Activated naive CD8-positive, alpha-beta T cell (primary cell): ENCODE results near the gene TOMM6.

Experiments used
- H3K27ac Mint-ChIP-seq: one replicate; pipeline ENCODE4 v1.8.0; 2021; ENCODE audit warnings: mixed read lengths
- H3K27me3 Mint-ChIP-seq: one replicate; pipeline ENCODE4 v1.8.0; 2021; ENCODE audit warnings: mixed read lengths
- H3K36me3 Mint-ChIP-seq: one replicate; pipeline ENCODE4 v1.8.0; 2021; ENCODE audit warnings: mixed read lengths
- H3K4me1 Mint-ChIP-seq: one replicate; pipeline ENCODE4 v1.8.0; 2021; ENCODE audit warnings: low read depth, mixed read lengths
- H3K4me3 Mint-ChIP-seq: one replicate; pipeline ENCODE4 v1.8.0; 2021; ENCODE audit warnings: mild to moderate bottlenecking, mixed read lengths
- H3K9me3 Mint-ChIP-seq: one replicate; pipeline ENCODE4 v1.8.0; 2021; ENCODE audit warnings: low read depth, mixed read lengths

Gene TOMM6

DNA sequence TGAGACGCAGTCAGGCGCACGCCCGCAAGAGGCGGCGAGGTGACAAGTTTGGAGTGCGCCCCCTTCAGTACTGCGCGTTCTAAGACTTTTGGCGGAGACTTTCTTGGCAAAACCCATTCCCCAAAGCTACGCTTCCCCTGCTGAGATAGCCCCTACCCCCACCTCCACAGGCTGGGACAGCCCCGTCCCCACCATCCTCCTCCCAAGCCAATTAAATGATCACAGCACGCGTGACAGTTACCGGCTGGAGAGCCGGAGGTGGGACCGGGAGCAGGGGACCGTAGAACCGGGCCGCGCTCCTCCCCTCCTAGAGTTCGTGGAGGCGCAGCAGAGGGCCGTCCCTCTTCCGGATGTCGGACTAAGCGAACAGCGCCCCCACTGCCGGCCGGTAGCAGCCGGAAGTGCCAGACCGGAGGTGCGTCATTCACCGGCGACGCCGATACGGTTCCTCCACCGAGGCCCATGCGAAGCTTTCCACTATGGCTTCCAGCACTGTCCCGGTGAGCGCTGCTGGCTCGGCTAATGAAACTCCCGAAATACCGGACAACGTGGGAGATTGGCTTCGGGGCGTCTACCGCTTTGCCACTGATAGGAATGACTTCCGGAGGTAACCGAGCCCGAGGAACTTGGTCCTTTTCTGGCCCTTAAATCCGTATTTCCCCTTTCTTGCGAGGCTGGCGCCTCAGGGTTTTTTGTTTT lies at the start of gene TOMM6:
TOMM6 (plus strand) TSS at position 476 of the 699 bp plus-strand sequence; CDS start at position 480, 4 bp downstream.
- H3K27ac Mint-ChIP-seq = peak within 1 kb of the TSS; percentile 94
- H3K4me1 Mint-ChIP-seq = peaks cover 20% of the 10 kb centered on the region
- H3K9me3 Mint-ChIP-seq = no peaks in the 10 kb centered on the region
- H3K27me3 Mint-ChIP-seq = no peaks in the 10 kb centered on the region
- peaks cover 6% of the 10 kb centered on the region for H3K36me3 Mint-ChIP-seq
- peak within 1 kb of the TSS; percentile 98 for H3K4me3 Mint-ChIP-seq

DNA sequence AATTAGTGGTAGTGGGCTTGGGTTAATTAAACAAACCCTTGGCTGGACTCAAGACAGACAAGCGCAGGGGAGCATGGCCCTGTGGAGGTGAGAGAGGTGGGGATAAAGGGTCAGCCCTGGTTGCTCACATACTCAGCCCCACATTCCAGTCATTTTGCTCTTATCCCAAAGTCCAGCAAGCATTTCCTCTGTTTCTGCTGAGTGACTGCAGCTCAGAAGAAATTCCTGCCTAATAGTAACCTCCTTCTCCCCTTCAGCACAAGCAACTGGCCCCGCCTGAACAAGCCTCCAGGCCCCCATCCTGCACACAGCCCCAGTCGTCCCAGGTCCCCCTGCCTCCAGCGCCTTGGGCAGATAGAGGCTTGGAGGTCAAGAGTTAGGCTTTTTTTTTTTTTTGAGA lies 48.5 kb upstream of the TOMM6 start:
- no peak overlapping the region for H3K4me3 Mint-ChIP-seq

DNA sequence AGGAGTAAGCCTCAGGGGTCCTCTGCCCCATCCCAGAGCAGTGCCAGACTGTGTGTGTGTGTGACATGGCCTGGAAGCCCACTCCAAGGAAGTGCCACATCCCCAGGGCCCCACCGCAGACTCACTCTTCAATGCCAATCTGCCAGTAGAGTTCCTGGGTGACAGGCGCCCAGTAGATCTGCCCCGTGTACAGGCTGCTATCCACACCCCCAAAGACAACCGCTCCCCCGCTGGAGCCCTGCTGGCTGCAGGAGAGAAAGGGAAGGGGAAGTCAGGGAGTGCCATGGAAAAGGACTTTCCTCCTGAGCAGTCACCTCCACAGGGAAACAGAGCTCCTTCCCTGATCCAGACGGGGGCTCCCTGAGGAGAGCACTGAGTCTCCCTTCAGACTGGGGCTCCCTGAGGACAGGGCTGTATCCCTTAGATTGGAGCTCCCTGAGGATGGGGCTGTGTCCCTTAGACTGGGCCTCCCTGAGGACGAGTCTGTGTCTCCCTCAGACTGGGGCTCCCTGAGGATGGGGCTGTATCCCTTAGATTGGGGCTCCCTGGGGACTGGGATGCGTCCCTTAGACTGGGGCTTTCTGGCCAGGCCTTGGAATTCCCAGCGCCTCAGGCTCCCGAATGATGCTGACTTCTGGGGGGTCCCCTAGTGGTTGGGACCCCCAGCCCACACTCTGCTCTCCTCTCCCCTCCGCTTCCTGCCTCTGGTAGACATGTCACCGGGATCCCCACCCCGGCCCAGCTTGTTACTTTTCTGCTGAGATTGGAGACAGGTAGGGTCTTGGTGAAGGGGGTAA lies 46.9 kb upstream of the TOMM6 start:
- peaks cover 2% of the 10 kb centered on the region for H3K4me1 Mint-ChIP-seq
- no peaks in the 10 kb centered on the region for H3K27me3 Mint-ChIP-seq
- H3K27ac Mint-ChIP-seq = no peak overlapping the region
- H3K4me3 Mint-ChIP-seq = no peak overlapping the region
- no peaks in the 10 kb centered on the region for H3K9me3 Mint-ChIP-seq
- no peaks in the 10 kb centered on the region for H3K36me3 Mint-ChIP-seq

More for the DNA sequence above, 48.5 kb upstream of the TOMM6 start:
- Mint-ChIP-seq H3K27me3 (no peaks in the 10 kb centered on the region), H3K27ac (no peak overlapping the region), H3K9me3 (no peaks in the 10 kb centered on the region), H3K4me1 (peaks cover 2% of the 10 kb centered on the region), H3K36me3 (no peaks in the 10 kb centered on the region)

DNA sequence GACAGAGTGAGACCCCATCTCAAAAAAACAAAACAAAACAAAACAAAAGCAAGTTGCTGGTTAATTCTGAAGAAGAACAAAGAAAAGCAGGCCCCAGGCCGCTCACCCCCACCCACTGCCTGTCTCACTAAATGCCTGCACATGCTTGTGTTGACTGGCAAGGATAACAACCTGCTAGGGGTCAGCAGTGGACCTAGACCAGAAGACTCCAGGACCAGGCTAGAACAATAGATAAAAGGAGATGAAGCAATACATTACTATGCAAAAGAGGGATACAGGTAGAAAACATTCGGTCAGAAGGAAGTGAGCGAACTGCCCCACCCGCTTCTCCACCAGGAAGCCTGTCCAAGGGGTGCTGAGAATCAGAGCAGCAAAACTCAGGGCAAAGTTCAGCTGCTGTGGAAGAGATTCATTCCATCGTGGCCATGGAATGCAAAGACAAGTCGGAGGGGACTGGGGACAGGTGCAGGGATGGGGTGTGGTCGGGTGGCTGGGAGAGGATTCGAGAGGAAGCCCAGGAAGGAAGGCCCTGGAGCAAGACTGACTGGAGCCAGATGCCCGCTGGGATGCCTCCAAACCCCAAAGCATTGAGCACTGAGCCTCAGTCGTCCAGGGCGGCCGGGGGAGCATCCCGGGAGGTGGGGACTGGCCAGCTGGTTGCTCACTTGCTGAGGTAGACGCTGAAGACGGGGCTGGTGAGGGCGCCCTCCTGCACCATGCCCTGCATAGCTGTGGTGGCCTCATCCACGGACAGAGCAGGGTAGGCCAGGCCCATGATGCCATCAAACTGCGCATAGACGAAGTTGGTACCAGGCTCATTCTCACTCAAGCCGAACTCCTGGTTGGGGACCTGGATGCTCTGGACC lies 45.6 kb upstream of the TOMM6 start:
- peak overlapping the region; percentile 41 for H3K27ac Mint-ChIP-seq
- H3K9me3 Mint-ChIP-seq = no peaks in the 10 kb centered on the region
- H3K4me3 Mint-ChIP-seq = no peak overlapping the region

DNA sequence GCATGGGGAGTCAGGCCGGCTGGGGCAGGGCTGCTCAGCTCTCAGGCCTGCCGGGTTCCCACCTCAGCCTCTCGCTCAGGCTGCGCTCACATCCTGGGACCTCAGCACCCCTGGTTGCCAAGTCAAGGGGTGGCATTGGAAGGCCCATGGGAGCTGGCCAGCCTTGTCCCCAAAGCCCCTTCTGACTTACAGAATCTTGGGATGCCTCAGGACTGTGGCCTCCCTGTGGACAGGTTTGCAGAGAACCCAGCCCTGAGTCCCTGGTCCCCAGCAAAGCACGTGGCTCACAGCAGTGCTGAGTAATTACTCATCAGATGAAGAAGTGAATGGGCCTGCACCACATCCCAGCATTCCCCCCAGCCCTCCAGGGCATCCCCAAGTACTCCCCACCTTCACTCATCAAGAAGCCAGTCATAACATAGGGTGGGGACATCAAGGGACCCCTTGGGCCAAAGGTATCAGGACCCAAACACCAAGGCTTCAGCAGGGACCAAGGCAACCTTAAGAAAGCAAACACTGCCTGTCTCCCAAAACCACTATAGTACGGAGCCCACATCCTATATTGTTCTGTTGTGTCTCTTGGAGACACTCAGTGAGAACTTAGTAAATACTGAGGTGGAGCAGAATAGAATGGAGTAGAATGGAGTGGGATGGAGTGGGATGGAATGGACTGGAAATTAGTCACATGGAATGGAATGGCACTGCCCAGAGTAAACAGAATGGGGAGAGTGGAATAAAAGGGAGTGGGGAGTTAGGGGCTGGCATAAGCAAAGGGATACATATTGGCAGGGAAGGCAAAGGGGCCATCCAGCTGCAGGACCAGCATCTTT lies 43.9 kb upstream of the TOMM6 start:
- no peaks in the 10 kb centered on the region for H3K36me3 Mint-ChIP-seq
- H3K27ac Mint-ChIP-seq = no peak overlapping the region
- H3K4me3 Mint-ChIP-seq = no peak overlapping the region
- H3K9me3 Mint-ChIP-seq = no peaks in the 10 kb centered on the region
- H3K27me3 Mint-ChIP-seq = no peaks in the 10 kb centered on the region
- H3K4me1 Mint-ChIP-seq = no peaks in the 10 kb centered on the region

More for the DNA sequence above, 45.6 kb upstream of the TOMM6 start:
- Mint-ChIP-seq H3K36me3 (no peaks in the 10 kb centered on the region), H3K27me3 (no peaks in the 10 kb centered on the region), H3K4me1 (no peaks in the 10 kb centered on the region)

DNA sequence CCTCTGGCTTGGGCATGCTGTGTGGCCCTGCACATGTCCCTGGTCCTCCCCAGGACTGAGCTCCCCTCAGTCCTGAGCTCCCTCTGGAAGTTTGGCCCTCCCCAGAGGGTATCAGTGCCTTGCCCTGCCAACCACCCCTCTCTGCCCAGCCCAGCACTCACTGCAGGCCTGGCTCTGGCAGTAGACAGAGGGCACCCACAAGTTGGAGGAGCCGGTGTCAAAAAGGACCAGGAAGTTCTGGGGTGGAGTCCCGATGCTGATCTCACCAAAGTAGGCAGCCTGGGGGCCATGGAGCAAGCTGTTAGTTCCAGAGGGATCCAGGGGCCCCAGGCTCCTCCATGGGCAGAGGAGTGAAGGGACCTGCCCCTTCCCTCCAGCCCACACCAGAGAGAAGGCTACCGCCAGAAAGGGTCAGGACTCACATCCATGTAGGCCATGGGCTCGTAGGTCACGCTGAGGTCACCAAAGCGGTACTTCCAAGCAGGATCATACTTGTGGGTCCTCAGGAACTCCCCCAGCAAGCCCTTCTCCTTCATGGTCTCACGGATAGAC lies 43.2 kb upstream of the TOMM6 start:
- Mint-ChIP-seq H3K9me3 (no peaks in the 10 kb centered on the region), H3K36me3 (no peaks in the 10 kb centered on the region)

DNA sequence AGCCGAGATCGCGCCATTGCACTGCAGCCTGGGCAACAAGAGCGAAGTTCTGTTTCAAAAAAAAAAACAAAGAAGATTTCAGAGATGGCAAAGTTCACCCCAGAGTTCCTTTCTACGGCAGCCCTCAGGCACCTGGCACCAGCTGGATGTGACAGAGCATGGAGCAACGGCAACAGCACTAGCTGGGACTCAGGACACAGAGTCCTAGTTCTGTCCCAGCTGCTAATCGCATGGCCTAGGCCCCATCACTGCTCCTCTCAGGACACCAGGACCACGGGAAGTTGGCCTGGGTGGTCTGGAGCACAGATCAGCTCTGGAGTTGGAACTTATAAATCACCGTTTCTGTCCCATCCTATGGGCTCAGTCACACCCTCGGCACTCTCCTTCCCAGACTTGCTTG lies 41.4 kb upstream of the TOMM6 start:
- H3K4me1 Mint-ChIP-seq = no peaks in the 10 kb centered on the region
- H3K4me3 Mint-ChIP-seq = no peak overlapping the region
- H3K27ac Mint-ChIP-seq = no peak overlapping the region
- no peaks in the 10 kb centered on the region for H3K27me3 Mint-ChIP-seq
- no peaks in the 10 kb centered on the region for H3K9me3 Mint-ChIP-seq
- no peaks in the 10 kb centered on the region for H3K36me3 Mint-ChIP-seq

More for the DNA sequence above, 43.2 kb upstream of the TOMM6 start:
- Mint-ChIP-seq H3K27me3 (no peaks in the 10 kb centered on the region), H3K4me1 (no peaks in the 10 kb centered on the region), H3K4me3 (no peak overlapping the region), H3K27ac (no peak overlapping the region)

DNA sequence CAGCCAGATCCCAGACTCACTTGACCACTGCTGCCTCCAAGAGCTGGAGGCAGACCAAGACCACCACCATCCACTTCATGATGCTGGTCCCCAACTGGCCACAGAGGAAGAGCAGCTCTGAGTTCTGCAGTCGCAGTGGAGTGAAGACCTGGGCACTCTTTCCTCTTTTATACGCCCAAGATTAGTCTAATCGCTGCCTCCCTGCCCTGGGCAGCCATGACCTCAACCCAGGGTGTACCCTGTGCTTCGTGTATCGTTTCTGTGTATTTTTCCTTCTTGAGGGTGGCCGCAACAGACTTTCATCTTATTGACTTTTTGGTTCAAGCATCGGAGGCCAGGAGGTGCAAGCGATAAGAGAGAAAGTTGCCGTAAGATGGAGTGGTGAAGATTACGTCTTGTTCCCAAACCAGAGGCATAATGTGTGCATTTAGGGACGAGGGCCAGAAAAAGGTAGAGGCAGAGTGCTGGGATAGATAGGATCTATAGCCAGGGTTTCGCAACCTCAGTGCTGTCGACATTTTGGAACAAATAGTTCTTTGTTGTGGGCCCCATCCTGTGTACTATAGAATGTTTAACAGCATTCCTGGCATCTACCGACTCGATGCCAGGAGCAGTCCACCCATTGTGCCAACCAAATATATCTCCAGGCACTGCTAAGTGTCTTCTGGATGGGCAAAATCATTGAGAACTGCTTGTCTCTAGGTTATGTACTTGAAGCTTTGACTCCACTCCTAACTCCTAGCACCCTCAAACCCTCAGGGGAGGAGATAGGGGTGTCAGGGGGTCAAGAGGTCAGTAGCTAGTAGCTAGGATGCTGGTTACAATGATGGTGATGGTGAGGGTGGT lies 40.0 kb upstream of the TOMM6 start, which contains the start of gene PGC:
PGC (minus strand) TSS at position 142 of the 846 bp plus-strand sequence; CDS start at position 79, 63 bp downstream.
- no peaks in the 10 kb centered on the region for H3K36me3 Mint-ChIP-seq
- H3K9me3 Mint-ChIP-seq = no peaks in the 10 kb centered on the region
- no peaks in the 10 kb centered on the region for H3K27me3 Mint-ChIP-seq
- no peaks in the 10 kb centered on the region for H3K4me1 Mint-ChIP-seq
- H3K4me3 Mint-ChIP-seq = no peak within 1 kb of the TSS
- no peak within 1 kb of the TSS for H3K27ac Mint-ChIP-seq

DNA sequence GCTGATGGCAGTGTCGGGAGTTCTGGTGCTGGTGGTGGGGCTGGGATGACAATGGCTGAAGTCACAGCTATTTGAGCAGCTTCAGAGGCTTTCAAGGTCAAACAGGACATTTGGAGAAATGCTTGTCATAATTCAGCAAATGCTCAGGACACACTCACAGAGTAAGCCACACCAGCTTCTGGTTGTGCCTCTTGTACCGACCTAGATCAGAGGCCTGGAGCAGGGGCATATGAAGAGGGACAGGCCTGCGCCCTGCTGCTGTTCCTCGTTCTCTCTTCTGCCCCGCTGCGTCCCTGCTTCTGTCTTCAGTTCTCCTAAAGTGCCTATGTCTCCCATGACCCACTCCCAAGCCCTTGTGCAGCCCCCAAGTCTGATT lies 39.4 kb upstream of the TOMM6 start:
- Mint-ChIP-seq H3K4me3 (no peak overlapping the region), H3K36me3 (no peaks in the 10 kb centered on the region), H3K27me3 (no peaks in the 10 kb centered on the region), H3K9me3 (no peaks in the 10 kb centered on the region), H3K27ac (no peak overlapping the region), H3K4me1 (no peaks in the 10 kb centered on the region)

DNA sequence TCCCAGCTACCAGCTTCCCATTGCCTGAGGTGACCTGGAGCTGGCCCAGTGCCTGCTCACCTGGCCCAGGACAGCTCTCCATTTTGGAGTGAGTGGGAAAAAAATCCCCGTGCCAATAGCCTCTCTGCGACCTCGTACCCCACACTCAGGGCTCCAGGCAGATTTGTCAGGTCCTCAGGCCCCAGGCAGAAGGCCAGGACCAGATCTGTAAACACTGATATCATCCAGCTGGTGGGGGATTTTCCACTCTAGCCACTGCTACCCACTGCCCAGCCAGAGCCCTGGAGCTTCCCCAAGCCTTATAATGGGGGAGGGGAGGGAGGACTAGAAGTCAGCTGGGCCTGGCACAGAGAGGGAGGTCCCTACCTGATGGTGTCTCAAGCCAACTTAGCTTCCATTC lies 39.0 kb upstream of the TOMM6 start:
- H3K27ac Mint-ChIP-seq = no peak overlapping the region
- H3K27me3 Mint-ChIP-seq = no peaks in the 10 kb centered on the region
- no peaks in the 10 kb centered on the region for H3K9me3 Mint-ChIP-seq
- no peaks in the 10 kb centered on the region for H3K36me3 Mint-ChIP-seq
- no peak overlapping the region for H3K4me3 Mint-ChIP-seq
- no peaks in the 10 kb centered on the region for H3K4me1 Mint-ChIP-seq

DNA sequence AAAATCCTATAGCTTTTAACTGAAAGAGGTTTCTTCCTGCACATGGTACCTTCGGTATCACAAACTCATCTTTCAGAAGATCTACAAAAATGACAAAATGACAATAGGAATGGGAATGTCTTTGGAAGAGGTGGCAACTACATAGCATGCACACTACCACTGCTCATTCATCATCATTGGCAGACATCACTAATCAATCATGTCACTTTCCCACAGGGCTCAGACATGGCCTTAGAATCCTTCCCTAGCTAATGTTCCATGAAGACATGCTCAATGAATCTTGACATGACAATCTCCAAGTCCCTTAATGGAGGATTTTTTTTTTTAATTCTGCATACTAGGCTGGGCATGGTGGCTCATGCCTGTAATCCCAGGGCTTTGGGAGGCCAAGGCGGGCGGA lies 37.1 kb upstream of the TOMM6 start:
- Mint-ChIP-seq H3K4me3 (no peak overlapping the region), H3K9me3 (no peaks in the 10 kb centered on the region), H3K4me1 (no peaks in the 10 kb centered on the region), H3K27ac (no peak overlapping the region), H3K27me3 (no peaks in the 10 kb centered on the region), H3K36me3 (no peaks in the 10 kb centered on the region)

DNA sequence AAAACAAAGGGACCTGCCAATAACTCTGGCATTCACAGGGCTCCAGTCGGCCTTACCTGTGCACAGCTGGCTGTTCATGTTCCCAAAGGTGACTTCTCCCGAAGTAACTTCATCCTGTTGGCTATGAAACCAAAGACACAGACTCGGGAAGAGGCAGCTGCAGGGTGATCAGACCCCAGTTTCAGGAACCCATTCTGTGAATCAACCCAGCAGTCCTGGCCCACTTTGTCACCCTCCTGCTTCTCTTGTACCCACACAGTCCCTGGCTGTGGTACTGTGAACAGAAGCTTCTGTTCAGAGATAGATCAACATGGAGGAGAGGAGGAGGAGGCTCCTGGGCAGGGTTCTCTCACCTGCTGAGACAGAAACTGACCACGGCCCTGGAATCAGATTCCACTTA lies 31.6 kb upstream of the TOMM6 start:
- no peaks in the 10 kb centered on the region for H3K27me3 Mint-ChIP-seq
- H3K9me3 Mint-ChIP-seq = no peaks in the 10 kb centered on the region
- H3K4me1 Mint-ChIP-seq = peaks cover 1% of the 10 kb centered on the region
- no peak overlapping the region for H3K27ac Mint-ChIP-seq
- no peak overlapping the region for H3K4me3 Mint-ChIP-seq
- H3K36me3 Mint-ChIP-seq = no peaks in the 10 kb centered on the region

DNA sequence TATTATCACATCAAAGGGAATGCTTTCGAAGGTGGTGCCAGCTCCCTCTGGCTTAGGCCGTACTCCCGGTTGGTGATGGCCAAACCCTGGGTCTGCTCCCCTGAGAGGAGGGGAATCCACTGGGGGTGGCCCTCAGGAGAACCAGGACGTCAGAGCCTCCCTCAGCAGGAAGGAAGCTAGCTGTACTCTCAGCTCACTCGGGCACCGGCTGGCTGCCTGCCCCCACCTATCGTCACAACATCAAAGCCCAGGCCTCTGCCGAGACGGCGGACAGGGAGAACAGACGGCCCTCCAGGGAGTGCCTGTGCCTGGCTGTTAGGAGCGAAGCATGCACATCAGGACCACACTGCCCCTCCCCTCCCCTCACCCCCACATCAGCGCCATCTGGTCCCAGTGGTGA lies 31.1 kb upstream of the TOMM6 start:
- H3K4me1 Mint-ChIP-seq = peaks cover 1% of the 10 kb centered on the region
- H3K27ac Mint-ChIP-seq = no peak overlapping the region
- no peaks in the 10 kb centered on the region for H3K9me3 Mint-ChIP-seq
- H3K36me3 Mint-ChIP-seq = no peaks in the 10 kb centered on the region
- no peak overlapping the region for H3K4me3 Mint-ChIP-seq
- H3K27me3 Mint-ChIP-seq = no peaks in the 10 kb centered on the region
